CD4-positive, alpha-beta T cell (primary cell): Measurements from ENCODE around the gene CHRNG. TPM values are rescaled to one million over a fixed set of nuclear protein-coding genes. Genes with fewer than 3 reads are reported as not detected.
A peak's percentile ranks its signal among the peaks of the same experiment; 100 is the strongest.

Experiments
- ATAC-seq: fragments of 200-7000 bp; cut with Tn5 transposase; one replicate; pipeline ENCODE4 v1.10.0; 2022; ENCODE audit warnings: mild to moderate bottlenecking; ENCODE audit not compliant: poor library complexity
- CTCF ChIA-PET: fragments of 350-600 bp; sonication (Branson Sonifier 250); formaldehyde crosslinking; loops from one replicate; lab custom pipeline; 2021; ENCODE audit warnings: antibody characterized with exemption, inconsistent platforms; lab: Charles Lee
- POLR2A ChIA-PET: fragments of 350-600 bp; sonication (Branson Sonifier 250); formaldehyde crosslinking; loops from one replicate; lab custom pipeline; 2021; ENCODE audit warnings: antibody characterized with exemption, inconsistent platforms; lab: Charles Lee
- DNase-seq, 14 experiments: peaks; one replicate each; pipeline ENCODE4 v3.0.0-alpha.2; 2013 to 2020; ENCODE audit warnings: mixed read lengths in 2 of 14
- H3K27ac ChIP-seq, 2 donors: one replicate each; pipeline versions ENCODE4 v1.5.1 to v1.7.0; 2013; ENCODE audit warnings: low read length in 2 of 2, low read depth in 1 of 2, mild to moderate bottlenecking in 1 of 2
- H3K27me3 ChIP-seq, 2 experiments: 1 replicate in 1 of 2; 2 replicates in 1 of 2; pipeline versions ENCODE4 v1.6.1 to v1.7.0; 2013; ENCODE audit warnings: low read length in 2 of 2, control low read depth in 1 of 2, mild to moderate bottlenecking in 1 of 2, moderate library complexity in 1 of 2; ENCODE audit not compliant: insufficient read depth in 2 of 2, control insufficient read depth in 1 of 2
- H3K36me3 ChIP-seq: one replicate; pipeline ENCODE4 v1.6.1; 2013; ENCODE audit warnings: low read length, control low read depth; ENCODE audit not compliant: insufficient read depth
- H3K4me1 ChIP-seq: one replicate; pipeline ENCODE4 v1.6.1; 2013; ENCODE audit warnings: low read length, control low read depth; ENCODE audit not compliant: insufficient read depth
- H3K4me3 ChIP-seq: one replicate; pipeline ENCODE4 v1.5.1; 2013; ENCODE audit warnings: mild to moderate bottlenecking, low read length, moderate library complexity
- H3K9me3 ChIP-seq, 2 experiments: 1 replicate in 1 of 2; 2 replicates in 1 of 2; pipeline versions ENCODE4 v1.6.1 to v1.7.0; 2013; ENCODE audit warnings: low read length in 2 of 2, mild to moderate bottlenecking in 2 of 2, control low read depth in 1 of 2, moderate library complexity in 1 of 2; ENCODE audit not compliant: control insufficient read depth in 1 of 2, insufficient read depth in 1 of 2
- H3K27ac Mint-ChIP-seq: one replicate; pipeline ENCODE4 v1.8.0; 2020; ENCODE audit warnings: mixed read lengths
- H3K27me3 Mint-ChIP-seq: one replicate; pipeline ENCODE4 v1.8.0; 2021; ENCODE audit warnings: mixed read lengths
- H3K36me3 Mint-ChIP-seq: one replicate; pipeline ENCODE4 v1.8.0; 2021; ENCODE audit warnings: low read depth, mixed read lengths
- H3K4me1 Mint-ChIP-seq: one replicate; pipeline ENCODE4 v1.8.0; 2021; ENCODE audit warnings: low read depth, mixed read lengths
- H3K4me3 Mint-ChIP-seq: one replicate; pipeline ENCODE4 v1.8.0; 2020; ENCODE audit warnings: mild to moderate bottlenecking, mixed read lengths
- H3K9me3 Mint-ChIP-seq: one replicate; pipeline ENCODE4 v1.8.0; 2020; ENCODE audit warnings: mixed read lengths
- intact Hi-C, 2 experiments: fragments of 100-400 bp; cut with DNase I in 1 of 2; cut with micrococcal nuclease in 1 of 2; formaldehyde crosslinking; loops; one replicate each; pipeline versions ENCODE4 v1.15.1 to v1.9.0; 2023 to 2025; cut with DNase I, micrococcal nuclease
- total RNA-seq, 174 experiments: library from RNA in 2 of 174; stranded (reverse) in 2 of 174; gene quantifications; one replicate each; pipeline ENCODE4 v1.2.3 and lab custom pipeline; 2021 to 2026
- TF ChIP-seq, protein P1 (sequence below): fragments of 200-600 bp; IDR thresholded peaks from one replicate; pipeline ENCODE4 v1.8.0; 2022; ENCODE audit warnings: antibody characterized with exemption, mild to moderate bottlenecking

The CHRNG gene
- total RNA-seq, 2 experiments from 2014 or later: not detected

- Histone ChIP-seq H3K36me3 (peaks cover 14% of the 10 kb centered on the region), H3K27ac (no peak overlapping the region), H3K4me1 (peaks cover 34% of the 10 kb centered on the region), H3K4me3 (no peak overlapping the region), H3K9me3 (peaks cover 0 to 7% of the 10 kb centered on the region in 2 experiments), H3K27me3 (no peaks in the 10 kb centered on the region)
- peaks cover 5% of the 10 kb centered on the region for H3K9me3 Mint-ChIP-seq
- DNase-seq (no peak), ATAC-seq (no peak)
- H3K4me1 Mint-ChIP-seq: peaks cover 44% of the 10 kb centered on the region
- ChIA-PET POLR2A (interaction anchor here (0.6 kb wide), 1 partner anchor 25 kb away, joined by 4 read pairs; no protein-coding TSS in a partner anchor), CTCF (interaction anchor here (0.6 kb wide), 1 partner anchor 10 kb away, joined by 3 read pairs; no protein-coding TSS in a partner anchor)
- intact Hi-C loops: no loop called here
- H3K36me3 Mint-ChIP-seq: peaks cover 48% of the 10 kb centered on the region
- no peak overlapping the region for H3K4me3 Mint-ChIP-seq
- TF ChIP-seq, protein P1, sequence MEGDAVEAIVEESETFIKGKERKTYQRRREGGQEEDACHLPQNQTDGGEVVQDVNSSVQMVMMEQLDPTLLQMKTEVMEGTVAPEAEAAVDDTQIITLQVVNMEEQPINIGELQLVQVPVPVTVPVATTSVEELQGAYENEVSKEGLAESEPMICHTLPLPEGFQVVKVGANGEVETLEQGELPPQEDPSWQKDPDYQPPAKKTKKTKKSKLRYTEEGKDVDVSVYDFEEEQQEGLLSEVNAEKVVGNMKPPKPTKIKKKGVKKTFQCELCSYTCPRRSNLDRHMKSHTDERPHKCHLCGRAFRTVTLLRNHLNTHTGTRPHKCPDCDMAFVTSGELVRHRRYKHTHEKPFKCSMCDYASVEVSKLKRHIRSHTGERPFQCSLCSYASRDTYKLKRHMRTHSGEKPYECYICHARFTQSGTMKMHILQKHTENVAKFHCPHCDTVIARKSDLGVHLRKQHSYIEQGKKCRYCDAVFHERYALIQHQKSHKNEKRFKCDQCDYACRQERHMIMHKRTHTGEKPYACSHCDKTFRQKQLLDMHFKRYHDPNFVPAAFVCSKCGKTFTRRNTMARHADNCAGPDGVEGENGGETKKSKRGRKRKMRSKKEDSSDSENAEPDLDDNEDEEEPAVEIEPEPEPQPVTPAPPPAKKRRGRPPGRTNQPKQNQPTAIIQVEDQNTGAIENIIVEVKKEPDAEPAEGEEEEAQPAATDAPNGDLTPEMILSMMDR: no peak
- peak overlapping the region; percentile 5 for H3K27ac Mint-ChIP-seq
- no peaks in the 10 kb centered on the region for H3K27me3 Mint-ChIP-seq
Measured at GRCh38 chr2:232545511-232546375, 6.3 kb downstream of the CHRNG start.

- Mint-ChIP-seq H3K4me3 (peak overlapping the region; percentile 45), H3K4me1 (peaks cover 65% of the 10 kb centered on the region), H3K27ac (peak overlapping the region; percentile 97), H3K9me3 (peaks cover 5% of the 10 kb centered on the region), H3K27me3 (no peaks in the 10 kb centered on the region), H3K36me3 (peaks cover 65% of the 10 kb centered on the region)
- Histone ChIP-seq H3K4me3 (no peak overlapping the region), H3K27ac (no peak overlapping the region), H3K27me3 (no peaks in the 10 kb centered on the region), H3K4me1 (peaks cover 52% of the 10 kb centered on the region), H3K36me3 (peaks cover 18% of the 10 kb centered on the region), H3K9me3 (peaks cover 0 to 4% of the 10 kb centered on the region in 2 experiments)
- intact Hi-C loops: no loop called here
- ChIA-PET CTCF (no interaction called here), POLR2A (no interaction called here)
- DNase-seq: no peak
- TF ChIP-seq, protein P1: no peak
- ATAC-seq: no peak
Measured at GRCh38 chr2:232547991-232548390, 8.5 kb downstream of the CHRNG start.

- ATAC-seq: peak; percentile 18
Measured at GRCh38 chr2:232549655-232550353, 10.3 kb downstream of the CHRNG start.

More at GRCh38 chr2:232549655-232550353, 10.3 kb downstream of the CHRNG start:
- TF ChIP-seq, protein P1: no peak
- ChIA-PET CTCF (interaction anchor here (1.5 kb wide), 1 partner anchor 28 kb away, joined by 4 read pairs; no protein-coding TSS in a partner anchor), POLR2A (interaction anchor here (0.6 to 1.5 kb wide), 10 partner anchors 12 to 1086 kb away, joined by 3 to 11 read pairs (median 6); partner anchors contain the start of genes ATG16L1, NCL, PDE6D and PRSS56)
- Mint-ChIP-seq H3K27me3 (no peaks in the 10 kb centered on the region), H3K36me3 (peaks cover 73% of the 10 kb centered on the region), H3K9me3 (peaks cover 5% of the 10 kb centered on the region), H3K27ac (peak overlapping the region; percentile 97), H3K4me3 (peak overlapping the region; percentile 98), H3K4me1 (peaks cover 77% of the 10 kb centered on the region)
- Histone ChIP-seq H3K27ac (peak overlapping the region; percentile 91 to 95), H3K4me1 (peaks cover 60% of the 10 kb centered on the region), H3K27me3 (no peaks in the 10 kb centered on the region), H3K4me3 (peak overlapping the region; percentile 99), H3K36me3 (peaks cover 30% of the 10 kb centered on the region), H3K9me3 (peaks cover 0 to 4% of the 10 kb centered on the region in 2 experiments)
- intact Hi-C loops: loop anchor here in 1 of 2 experiments (2.0 to 5.0 kb wide), 2 partner anchors 588 to 763 kb away; partner anchors contain the start of genes COPS7B and DIS3L2
- peak in 1 of 14 experiments; percentile 15 for DNase-seq
